HPDE6-E6E7 (cell line): ENCODE measurements around the gene SLC9A9.

Experiments used
- DNase-seq: peaks from one replicate; pipeline ENCODE4 v3.0.0; 2011; ENCODE audit warnings: missing footprints; ENCODE audit errors: extremely low spot score

SLC9A9 gene

DNA sequence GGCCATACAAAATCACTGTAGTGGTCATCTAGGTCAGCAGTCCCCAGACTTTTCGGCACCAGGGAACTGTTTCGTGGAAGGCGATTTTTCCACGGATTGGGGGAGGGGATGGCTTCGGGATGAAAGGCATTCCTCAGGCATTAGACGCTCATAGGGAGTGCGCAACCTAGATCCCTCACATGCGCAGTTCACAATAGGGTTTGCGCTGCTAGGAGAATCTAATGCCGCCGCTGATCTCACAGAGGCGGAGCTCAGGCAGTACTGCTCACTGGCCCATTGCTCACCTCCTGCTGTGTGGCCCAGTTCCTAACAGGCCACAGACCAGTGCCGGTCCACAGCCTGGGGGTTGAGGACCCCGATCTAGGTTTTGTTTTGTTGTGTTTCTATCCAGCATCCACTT lies 200.1 kb downstream of the SLC9A9 start:
- no peak for DNase-seq

DNA sequence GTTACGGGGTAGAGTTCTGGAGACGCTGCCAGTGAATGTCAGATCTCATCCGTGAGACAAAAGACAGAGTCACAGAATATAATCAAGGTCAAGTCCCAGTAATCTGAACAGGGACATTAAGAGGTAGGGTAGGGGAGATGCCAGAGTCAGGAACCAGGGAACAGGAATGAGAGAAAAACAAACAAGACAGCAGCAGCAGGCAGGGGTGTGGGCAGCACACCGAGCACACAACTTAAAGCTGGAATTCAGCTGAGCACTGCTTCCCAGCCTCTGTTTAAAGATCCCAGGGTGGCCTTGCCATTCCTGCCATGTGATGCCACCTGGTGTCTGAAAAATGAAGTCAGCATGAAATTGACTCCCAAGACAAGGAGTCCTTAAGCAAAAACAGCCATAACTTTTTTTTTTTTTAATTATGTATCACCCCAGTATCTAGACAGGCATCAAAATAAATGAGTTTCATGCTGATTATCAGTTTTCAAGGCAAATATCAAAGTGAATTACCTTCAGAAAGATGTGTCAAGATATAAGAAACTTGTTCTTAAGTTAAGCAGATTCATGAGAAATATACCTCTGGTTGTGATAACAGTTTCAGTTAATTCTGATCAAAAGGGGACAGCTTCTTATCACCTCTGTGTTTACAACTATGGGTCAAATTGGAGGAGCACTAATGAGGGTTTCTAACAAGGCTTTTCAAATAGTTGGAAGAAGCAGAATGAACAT lies 203.7 kb downstream of the SLC9A9 start:
- peak; percentile 57 for DNase-seq

DNA sequence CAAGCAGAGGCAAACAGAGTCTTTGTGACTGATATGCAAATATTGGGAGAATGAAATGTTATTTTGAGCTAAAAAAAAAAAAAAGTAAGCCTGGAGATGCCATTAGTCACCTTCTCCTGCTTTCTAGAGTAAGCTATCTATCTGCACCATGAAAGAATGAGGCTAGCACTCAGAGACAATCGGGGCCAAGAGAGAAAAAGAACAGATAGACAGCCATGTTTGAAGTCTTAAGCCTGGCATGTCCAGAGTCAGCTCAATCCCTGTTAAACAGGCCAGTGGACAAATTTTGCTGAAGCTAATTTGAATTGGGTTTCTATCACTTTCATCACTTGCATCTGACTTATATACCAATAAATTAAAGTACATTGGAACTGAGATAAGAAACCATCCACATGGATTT lies 204.4 kb downstream of the SLC9A9 start:
- DNase-seq, result no peak

DNA sequence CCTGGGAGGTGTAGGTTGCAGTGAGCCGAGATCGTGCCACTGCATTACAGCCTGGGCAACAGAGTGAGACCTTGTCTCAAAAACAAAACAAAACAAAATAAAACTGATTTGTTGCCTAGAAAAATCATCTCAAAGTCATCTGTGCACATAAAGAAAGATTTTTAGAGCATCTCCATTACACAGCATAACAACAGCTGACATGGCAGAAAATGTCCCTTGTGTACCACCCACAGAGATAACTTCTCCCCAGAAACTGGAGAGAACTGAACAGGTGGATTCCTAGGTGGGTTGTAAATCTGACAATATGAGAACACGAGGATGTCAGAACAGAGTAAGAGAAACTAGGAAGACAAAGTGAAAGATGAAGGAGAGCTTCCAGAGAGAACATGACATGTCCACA lies 207.5 kb downstream of the SLC9A9 start:
- no peak for DNase-seq

DNA sequence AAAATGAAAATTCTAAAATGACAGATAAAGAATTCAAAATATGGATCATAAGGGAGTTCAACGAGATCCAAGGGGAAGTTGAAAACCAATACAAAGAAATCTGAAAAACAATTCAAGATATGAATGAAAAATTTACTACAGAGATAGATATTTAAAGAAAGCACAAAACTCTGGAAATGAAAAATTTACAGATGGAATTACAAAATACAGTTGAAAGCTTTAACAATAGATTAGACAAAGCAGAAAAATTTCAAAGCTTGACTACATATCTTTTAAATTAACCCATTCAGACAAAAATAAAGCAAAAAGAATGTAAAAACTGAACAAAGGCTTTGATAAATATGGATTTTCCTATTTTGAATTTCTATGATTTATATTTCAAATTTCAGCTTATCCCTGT lies 211.1 kb downstream of the SLC9A9 start:
- DNase-seq, result no peak

DNA sequence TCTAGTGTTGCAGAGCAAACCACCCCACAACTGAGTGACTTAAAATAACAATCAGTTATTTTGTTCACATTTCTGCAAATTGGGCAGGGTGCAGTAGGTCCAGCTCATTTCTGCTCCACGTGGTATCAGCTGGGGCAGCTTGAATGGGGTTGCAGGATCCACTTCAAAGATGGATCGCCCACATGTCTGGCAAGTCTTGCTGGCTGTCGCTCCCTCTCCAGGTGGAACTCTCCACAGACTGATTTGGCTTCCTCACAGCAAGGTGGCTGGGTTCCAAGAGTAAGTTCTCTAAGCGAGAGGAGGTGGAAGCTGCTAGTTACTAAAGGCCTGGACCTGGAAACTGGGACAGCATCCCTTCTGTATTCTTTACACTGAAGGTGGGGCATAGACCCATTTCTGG lies 213.3 kb downstream of the SLC9A9 start:
- DNase-seq, result no peak

DNA sequence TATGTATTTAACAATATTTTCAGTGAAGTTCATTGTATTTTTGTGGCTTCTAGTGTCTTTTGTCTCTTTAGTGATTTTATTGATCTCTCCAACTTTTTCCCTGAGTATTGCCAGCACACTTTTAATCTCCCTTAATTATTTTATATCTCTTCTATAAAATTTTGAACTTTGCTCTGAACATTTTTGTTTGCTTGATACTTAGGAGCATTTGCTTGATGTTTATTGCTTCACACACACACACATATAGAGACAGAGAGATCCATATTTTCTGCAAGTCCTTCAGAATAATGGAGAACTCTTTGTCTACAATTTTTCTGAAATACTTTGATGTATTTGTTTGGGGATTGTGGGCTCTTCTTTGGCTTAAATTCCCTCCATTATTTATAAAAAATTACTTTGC lies 213.8 kb downstream of the SLC9A9 start:
- DNase-seq, result no peak

DNA sequence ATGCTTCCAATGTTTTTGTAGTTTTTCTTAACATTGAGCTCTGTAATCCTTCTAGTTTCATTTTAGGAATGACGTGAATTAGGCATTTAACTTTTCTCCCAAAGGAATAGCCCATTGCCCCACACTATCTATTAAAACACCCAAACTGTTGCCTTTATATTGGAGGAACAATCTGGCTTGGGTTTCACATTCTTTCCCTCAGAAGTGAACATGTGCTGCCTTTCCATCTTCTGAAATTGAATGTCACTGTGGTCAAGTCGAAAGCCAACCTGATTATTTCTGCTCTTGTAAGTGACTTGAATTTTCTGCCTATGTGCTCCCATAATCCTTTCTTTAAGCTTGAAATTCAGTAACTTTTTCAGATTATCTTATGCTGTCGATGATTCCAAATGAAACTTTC lies 214.5 kb downstream of the SLC9A9 start:
- no peak for DNase-seq

DNA sequence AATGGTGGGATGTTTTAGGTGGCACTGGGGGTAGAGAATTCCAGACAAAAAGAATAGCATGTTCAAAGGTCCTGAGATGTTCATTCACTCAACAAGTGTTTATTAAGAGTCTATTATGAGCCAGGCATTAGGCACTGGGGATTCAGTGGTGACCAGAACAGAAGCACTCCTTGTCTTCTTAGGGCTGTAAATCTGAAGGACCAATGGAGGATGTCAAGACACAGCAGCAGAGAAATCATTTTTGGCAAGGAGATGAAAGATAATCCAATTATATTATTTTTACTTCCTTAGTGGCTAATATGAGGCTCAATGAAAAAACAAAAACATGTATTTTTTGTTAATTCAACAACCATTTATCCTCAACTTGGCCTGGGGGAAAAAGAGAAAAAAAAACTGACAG lies 218.5 kb downstream of the SLC9A9 start:
- no peak for DNase-seq

DNA sequence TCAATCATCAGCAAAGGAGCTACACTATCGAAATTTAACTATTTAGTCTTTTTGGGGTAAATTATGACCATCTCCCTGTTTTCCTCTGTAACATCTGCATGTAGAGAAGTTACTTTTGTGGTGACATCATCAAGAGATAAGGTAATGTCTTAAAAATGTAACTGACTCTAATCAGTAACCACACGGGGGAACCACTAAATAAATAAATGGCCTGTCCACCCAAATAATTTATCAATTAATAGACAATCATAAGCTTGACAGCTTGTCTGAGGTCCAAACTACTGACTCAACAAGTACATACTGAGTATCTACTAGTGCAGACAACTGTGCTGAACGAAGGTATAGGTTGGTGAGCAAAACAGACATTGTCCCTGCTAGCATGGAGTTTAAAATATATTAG lies 219.3 kb downstream of the SLC9A9 start:
- no peak for DNase-seq

DNA sequence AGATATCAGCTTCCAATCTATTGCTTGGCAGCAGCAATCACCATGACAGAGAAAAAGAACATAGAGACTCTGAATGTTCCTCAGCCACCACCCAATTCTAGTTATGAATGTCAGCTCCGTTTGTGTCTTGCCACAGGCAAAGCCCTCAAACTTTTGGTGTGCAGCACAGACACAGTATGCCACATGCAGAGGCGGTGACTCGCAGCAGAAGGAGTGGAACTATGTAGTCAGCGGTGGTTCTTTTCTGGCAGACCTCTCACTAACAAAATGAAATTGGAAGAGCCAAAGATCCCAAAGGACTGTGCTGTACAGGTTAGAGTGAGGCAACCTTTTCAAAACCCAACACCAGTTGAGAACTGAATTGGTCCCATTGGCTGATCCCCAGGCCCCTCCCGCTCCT lies 220.9 kb downstream of the SLC9A9 start:
- DNase-seq, result no peak

DNA sequence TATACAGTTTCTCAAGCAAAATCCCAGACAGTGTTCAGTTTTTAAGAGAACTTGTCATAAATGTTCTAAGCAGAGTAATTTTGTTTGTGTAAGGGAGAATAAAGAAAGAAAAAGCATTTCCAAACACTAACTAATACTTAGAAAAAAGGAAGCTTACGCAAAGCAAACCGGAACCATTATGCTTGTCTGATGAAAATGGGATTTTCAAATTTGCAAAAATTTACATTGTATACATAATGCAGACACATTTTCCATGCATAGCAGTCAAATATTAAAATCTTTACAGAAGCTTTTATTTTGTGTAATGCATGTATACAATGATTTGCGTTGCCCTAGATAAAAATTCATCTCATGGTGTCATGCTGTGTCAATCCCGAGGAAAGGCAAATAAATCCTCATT lies 229.0 kb downstream of the SLC9A9 start:
- no peak for DNase-seq

DNA sequence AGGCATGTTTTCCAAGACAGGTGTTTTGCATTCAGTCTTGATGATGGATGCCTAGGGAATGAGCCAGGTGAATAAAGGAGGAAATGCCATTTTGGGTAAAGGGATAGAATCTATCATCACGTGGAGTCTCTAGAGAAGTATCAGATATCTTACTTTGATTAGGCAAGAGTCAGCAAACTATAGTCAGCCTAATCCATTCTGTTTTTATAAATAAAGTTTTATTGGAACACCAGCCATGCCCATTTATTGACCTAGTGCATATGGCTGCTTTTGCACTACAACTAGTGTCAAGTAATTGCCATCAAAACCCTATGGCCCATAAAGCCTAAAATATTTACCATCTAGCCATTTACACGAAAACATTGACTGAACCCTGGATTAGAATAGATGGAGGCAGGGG lies 231.2 kb downstream of the SLC9A9 start:
- no peak for DNase-seq

DNA sequence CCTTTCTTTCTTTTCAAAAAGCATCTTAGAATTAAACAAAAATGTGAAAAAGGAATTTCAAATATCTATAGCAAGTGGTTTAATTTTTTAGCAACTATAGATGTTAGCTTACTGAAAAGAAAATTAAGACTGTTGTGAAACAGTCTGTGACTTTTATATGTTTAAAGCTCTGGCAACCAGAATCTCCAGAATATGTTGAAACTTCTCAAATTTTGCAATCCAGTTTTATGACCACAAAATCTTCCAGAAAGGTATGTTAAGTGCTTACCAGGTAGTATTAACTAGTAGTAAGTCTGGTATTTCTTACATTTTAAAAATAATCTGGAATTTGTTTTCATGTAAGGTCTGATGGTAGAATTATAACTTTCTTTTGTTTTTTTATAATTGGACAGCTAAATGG lies 235.0 kb downstream of the SLC9A9 start:
- no peak for DNase-seq

DNA sequence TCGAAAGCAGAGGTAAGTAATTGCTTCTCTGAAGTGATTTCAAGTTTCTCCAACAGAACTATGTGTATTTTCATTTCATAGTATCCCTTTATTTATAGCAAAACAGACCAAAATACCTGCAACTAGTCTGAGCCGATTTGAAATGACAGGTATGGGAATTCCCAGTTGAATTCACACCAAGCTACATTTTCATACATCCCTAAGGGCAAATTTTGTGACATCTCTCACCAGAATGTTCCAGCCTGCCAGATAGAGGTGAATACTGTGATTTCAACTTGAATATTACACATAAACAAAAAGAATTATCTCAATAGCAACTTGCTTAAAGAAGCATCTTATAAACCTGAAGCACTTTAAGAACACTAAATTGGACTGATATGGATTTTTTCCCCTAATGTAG lies 235.7 kb downstream of the SLC9A9 start:
- DNase-seq, result no peak

DNA sequence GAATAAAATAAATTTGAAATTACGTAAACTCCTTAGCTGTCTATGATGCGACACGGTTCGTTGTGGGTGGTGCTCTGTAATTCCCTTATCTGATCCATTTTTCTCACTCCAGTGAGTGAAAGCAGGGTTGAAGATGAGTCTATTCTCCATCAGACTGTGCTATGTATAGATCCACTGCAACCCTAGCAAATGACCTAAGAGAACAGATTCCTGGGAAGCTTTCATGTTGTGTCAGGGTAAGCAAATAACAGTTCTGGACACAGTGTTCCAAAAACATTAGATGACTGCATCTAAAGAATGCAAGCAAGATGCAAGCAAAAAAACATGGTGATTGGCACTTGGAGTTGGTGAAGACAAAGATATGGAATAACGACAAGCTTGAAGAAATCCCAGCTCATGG lies 239.3 kb downstream of the SLC9A9 start:
- no peak for DNase-seq

DNA sequence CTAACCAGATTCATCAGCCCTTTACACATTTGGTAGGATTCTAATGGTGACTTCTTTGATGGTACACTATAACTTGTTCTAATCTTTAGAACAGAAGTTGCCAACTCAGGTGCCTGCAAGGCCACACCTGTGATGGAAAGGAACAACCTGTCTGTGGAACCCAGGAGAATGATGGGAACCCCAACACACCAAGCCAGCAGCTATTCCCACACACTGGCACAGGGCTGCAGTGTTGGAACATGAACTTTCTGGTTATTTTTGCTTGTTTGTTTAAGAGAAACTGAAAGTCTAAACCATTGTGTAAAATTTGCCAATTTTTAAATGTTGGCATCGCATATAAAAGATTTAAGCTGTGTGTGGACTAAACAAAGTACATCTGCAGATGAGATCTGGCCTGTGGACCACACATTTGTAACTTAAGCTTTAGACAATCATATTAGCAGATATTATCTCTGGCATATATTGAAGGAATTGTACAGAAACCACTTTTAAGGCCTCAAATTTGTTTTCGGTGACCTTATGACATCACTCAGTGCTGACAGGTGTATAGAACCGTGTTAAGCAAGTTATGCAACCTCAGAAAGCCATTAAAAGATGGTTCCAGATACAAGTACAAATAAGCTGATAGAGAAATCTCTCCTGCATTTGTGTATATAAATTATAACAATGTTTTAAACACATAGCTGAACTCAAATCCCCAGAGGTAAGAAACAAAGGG lies 242.9 kb downstream of the SLC9A9 start:
- DNase-seq, result no peak

DNA sequence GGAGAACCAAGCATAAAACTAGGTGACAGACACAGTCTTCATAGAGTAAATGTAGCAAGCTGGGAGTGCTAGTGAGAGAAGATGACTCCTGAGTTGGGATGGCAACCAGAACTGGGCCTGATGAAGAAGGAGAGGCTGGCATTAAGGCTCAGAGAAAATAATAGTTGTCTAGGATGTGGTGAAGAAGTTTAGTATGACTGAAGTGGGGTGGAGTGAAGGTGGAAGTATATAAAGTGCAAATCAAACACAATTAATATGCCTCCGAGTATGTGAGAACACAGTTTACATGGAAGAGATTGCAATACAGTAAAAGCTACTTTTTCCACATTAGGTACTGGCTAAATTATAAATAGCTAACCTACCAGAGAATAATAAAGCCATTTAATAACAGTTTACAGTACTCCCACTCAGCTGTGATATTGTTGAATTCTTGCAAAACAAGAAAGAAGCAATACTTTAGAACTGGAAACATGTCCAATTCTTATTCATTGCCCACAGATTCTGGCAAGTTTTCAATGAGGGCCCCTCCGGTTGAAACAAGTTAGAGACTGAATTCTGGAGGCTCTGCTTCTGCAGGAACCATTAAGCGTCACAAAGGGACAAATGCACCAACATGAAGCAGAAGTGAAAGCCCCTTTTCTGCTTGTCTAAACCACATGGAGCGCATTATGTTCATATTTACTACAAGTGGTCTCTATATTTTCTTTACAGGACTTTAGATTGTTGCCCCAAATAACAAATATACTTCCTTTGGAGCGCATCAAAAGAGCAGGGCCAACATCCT lies 243.7 kb downstream of the SLC9A9 start:
- no peak for DNase-seq

DNA sequence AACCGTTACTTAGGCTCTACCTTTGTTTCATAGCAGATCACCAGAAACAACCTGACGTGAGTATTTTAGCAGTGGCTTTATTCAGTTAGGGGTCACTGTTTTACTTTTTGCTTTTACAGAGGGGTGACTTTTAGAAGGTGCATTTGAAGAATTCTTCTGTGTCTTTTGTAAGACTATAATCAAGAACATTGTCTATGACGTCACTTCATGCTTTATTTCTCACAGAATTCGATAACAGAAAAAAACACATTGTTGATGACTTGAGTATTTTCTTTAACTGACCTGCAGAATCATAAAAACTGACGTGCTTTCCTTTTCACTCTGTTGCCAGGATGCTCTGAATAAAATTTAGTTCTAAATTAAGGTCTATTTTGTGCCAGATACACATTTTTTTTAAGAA lies 244.5 kb downstream of the SLC9A9 start:
- no peak for DNase-seq

DNA sequence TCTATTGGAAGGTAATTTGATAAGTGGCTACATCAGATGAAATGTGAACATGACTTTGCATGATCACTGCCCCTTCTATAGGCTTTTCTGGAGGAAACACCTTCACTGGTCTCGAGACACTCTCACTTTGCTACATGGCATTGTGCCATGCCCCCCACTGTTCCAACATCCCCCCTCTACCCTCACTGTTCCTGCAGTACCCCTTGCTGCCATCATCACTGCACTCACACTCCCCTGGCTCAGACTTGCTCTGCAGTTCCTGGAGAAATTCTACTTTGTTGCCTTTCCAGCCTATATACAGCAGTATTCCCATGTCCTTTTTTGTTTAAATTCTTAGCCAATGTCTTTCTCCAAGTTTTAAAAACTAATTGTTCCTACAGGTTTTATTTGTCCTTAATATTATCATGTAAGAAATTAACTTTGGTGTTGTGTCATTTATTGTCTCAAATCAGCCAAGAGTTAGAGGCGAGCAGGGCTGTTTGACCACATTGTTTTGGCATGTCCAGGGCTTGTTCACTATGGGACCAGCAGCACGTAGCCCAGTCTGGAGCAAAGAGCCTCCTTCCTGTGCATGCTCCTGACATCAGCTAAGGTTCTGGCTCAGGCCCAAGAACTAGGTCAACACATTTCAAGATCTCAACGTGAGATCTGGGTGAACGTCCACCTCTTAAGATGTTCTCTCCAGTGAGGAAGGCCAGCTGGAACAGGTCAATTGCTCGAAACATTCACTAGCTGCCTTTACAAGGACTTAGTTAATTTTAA lies 246.4 kb downstream of the SLC9A9 start:
- DNase-seq, result peak; percentile 31

DNA sequence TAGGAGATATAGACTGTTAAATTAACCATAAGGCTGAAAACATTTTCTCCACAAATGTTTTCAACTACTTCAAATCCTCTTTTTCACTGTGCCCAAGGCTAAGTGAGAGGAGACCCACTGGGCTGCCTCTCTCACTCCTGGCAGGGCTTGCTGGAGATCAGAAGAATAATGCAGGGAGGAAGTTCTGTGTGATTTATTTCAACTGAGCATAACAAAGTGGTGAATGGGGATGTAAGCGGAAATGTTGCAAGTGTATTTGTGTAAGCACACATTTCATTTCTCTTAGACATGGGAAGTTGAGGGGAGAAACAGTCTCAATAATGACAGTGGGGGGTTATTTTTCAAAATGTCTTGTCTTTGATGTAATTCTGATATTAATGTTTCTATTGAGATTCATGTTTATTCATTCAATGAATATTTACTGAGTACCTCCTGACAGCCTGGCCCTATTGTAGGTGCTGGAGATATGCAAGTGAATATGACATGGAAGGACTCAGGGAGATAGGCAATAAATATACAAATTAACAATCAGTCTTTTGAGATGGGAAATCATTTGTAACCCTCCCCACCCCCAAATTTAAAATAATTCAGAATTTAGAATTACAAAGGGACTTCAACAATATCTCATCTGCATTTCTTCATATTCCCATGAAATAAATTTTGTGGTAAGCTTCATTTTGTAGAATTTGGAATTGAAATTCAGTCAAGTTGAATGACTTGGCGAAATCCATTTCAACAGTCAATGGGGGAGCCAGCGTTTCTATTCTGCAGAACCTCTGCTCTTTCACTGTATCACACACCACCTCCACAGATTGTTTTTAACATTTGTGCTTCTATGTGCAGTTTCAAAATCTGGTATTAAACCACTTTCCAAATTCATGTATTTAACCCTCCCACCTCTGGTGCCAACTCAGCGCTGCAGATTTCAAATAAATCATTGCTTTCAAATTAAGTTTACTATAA lies 247.2 kb downstream of the SLC9A9 start:
- DNase-seq, result no peak
